HCT116 (cell line): ENCODE data around the gene GMEB2. TPM values are rescaled to one million over a fixed set of nuclear protein-coding genes. Genes with fewer than 3 reads are reported as not detected.

Experiments used
- ATAC-seq: fragments of 200-7000 bp; cut with Tn5 transposase; 2 replicates; pipeline ENCODE4 v1.9.1; 2020; ENCODE audit warnings: mild to moderate bottlenecking, moderate library complexity
- BruUV-seq: library from RNA; stranded (reverse); fragments of 400-500 nt; replicated peaks from 2 replicates; lab custom pipeline; 2021; lab: Mats Ljungman, UMichigan
- CTCF ChIA-PET: fragments of 300-600 bp; sonication (Branson Sonifier 250); formaldehyde crosslinking; loops from one replicate; lab custom pipeline; 2021; ENCODE audit warnings: antibody characterized with exemption; lab: Charles Lee
- POLR2A ChIA-PET: fragments of 300-600, 350-600 bp; sonication (Branson Sonifier 250); formaldehyde crosslinking; loops from one replicate; lab custom pipeline; 2021; ENCODE audit warnings: antibody characterized with exemption; lab: Charles Lee
- RAD21 ChIA-PET, 2 experiments: fragments of 300-600 bp; sonication (Branson Sonifier 250); formaldehyde crosslinking; loops; one replicate each; lab custom pipeline; 2023; ENCODE audit warnings: low total read pairs in 2 of 2; ENCODE audit not compliant: uncharacterized antibody in 2 of 2, unreplicated experiment in 2 of 2, low non-redundant PET in 1 of 2; lab: Charles Lee
- DNase-seq: peaks from one replicate; pipeline ENCODE4 v3.0.0-alpha.2; 2010; ENCODE audit warnings: low read depth, low spot score
- H2AFZ ChIP-seq: fragments of 200-600 bp; shearing (Covaris generic), sonication (generic); 2 replicates; pipeline ENCODE4 v1.6.1; 2017; ENCODE audit warnings: low read depth, mixed run types, mixed read lengths, antibody characterized with exemption, low read length; ENCODE audit not compliant: poor library complexity, severe bottlenecking
- H3K27ac ChIP-seq: 2 replicates; pipeline ENCODE4 v1.5.1; 2012; ENCODE audit warnings: low read depth, low read length
- H3K27me3 ChIP-seq: fragments of 200-600 bp; sonication (generic); 2 replicates; pipeline ENCODE4 v1.6.1; 2016; ENCODE audit warnings: mixed run types, low read length, mixed read lengths; ENCODE audit not compliant: insufficient read depth
- H3K36me3 ChIP-seq, 2 experiments: fragments of 200-500 bp in 1 of 2; fragments of 200-600 bp in 1 of 2; sonication (Bioruptor generic) in 1 of 2; sonication (generic) in 1 of 2; 2 replicates each; pipeline versions ENCODE4 v1.5.1 to v1.6.1; 2014 to 2016; ENCODE audit warnings: low read length in 2 of 2, inconsistent platforms in 1 of 2, mixed read lengths in 1 of 2, mixed run types in 1 of 2; ENCODE audit not compliant: insufficient read depth in 2 of 2, control insufficient read depth in 1 of 2
- H3K4me1 ChIP-seq, 2 experiments: fragments of 200-600 bp in 1 of 2; sonication (generic) in 1 of 2; 2 replicates each; pipeline versions ENCODE4 v1.5.1 to v1.6.1; 2012 to 2017; ENCODE audit warnings: low read length in 2 of 2, inconsistent platforms in 1 of 2, mild to moderate bottlenecking in 1 of 2, mixed read lengths in 1 of 2, mixed run types in 1 of 2, moderate library complexity in 1 of 2; ENCODE audit not compliant: insufficient read depth in 2 of 2, control insufficient read depth in 1 of 2
- H3K4me2 ChIP-seq: fragments of 200-600 bp; sonication (generic); 2 replicates; pipeline ENCODE4 v1.6.1; 2017; ENCODE audit warnings: mixed run types, low read length, mixed read lengths
- H3K4me3 ChIP-seq, 2 experiments: fragments of 200-600 bp in 1 of 2; sonication (generic) in 1 of 2; replicated peaks in 1 of 2; 2 replicates each; pipeline ENCODE4 v1.5.1; 2011 to 2016; ENCODE audit warnings: low read length in 2 of 2, control low read depth in 1 of 2, low read depth in 1 of 2, mild to moderate bottlenecking in 1 of 2, mixed read lengths in 1 of 2, mixed run types in 1 of 2
- H3K79me2 ChIP-seq: fragments of 200-600 bp; sonication (generic); 2 replicates; pipeline ENCODE4 v1.6.1; 2017; ENCODE audit warnings: mild to moderate bottlenecking, mixed run types, low read length, moderate library complexity, mixed read lengths; ENCODE audit not compliant: insufficient read depth
- H3K9ac ChIP-seq: fragments of 200-600 bp; sonication (generic); 2 replicates; pipeline ENCODE4 v1.6.1; 2016; ENCODE audit warnings: low read length, mixed read lengths
- H3K9me2 ChIP-seq: fragments of 200-600 bp; sonication (generic), shearing (Covaris generic); 2 replicates; pipeline ENCODE4 v1.6.1; 2017; ENCODE audit warnings: mixed run types, mild to moderate bottlenecking, moderate library complexity; ENCODE audit not compliant: insufficient read depth
- H3K9me3 ChIP-seq, 2 experiments: fragments of 200-500 bp in 1 of 2; fragments of 200-600 bp in 1 of 2; sonication (Bioruptor generic) in 1 of 2; sonication (generic) in 1 of 2; 2 replicates each; pipeline ENCODE4 v1.6.1; 2014 to 2017; ENCODE audit warnings: low read length in 2 of 2, mixed read lengths in 2 of 2, inconsistent platforms in 1 of 2, low read depth in 1 of 2, mild to moderate bottlenecking in 1 of 2, mixed run types in 1 of 2, moderate library complexity in 1 of 2; ENCODE audit not compliant: control insufficient read depth in 1 of 2, insufficient read depth in 1 of 2
- H4K20me1 ChIP-seq: fragments of 200-600 bp; sonication (generic), shearing (Covaris generic); 2 replicates; pipeline ENCODE4 v1.6.1; 2017; ENCODE audit warnings: mixed run types, mild to moderate bottlenecking, moderate library complexity; ENCODE audit not compliant: insufficient read depth
- CBX3 ChIP-seq: IDR thresholded peaks from 2 replicates; pipeline ENCODE4 v1.6.1; 2012; ENCODE audit warnings: low read depth
- CEBPB ChIP-seq: IDR thresholded peaks from 2 replicates; pipeline ENCODE4 v1.6.1; 2012; ENCODE audit warnings: low read depth
- CTCF ChIP-seq, 3 experiments: fragments of 200-600 bp in 1 of 3; sonication (generic) in 1 of 3; IDR thresholded peaks in 2 of 3; conservative IDR thresholded peaks in 1 of 3; 2 replicates each; pipeline ENCODE4 v1.5.1; 2012 to 2017; ENCODE audit warnings: low read depth in 2 of 3, low read length in 2 of 3, antibody characterized with exemption in 1 of 3, borderline replicate concordance in 1 of 3, control low read depth in 1 of 3, mild to moderate bottlenecking in 1 of 3, mixed read lengths in 1 of 3, mixed run types in 1 of 3, moderate library complexity in 1 of 3; ENCODE audit not compliant: insufficient read depth in 1 of 3
- EGR1 ChIP-seq: IDR thresholded peaks from 2 replicates; pipeline ENCODE4 v1.6.1; 2012; ENCODE audit warnings: low read depth
- ELF1 ChIP-seq: IDR thresholded peaks from 2 replicates; pipeline ENCODE4 v1.6.1; 2012; ENCODE audit warnings: low read depth, borderline replicate concordance
- EZH2 ChIP-seq: fragments of 200-600 bp; sonication (generic); IDR thresholded peaks from 2 replicates; pipeline ENCODE4 v1.6.1; 2017; ENCODE audit warnings: antibody characterized with exemption, mixed run types
- FOSL1 ChIP-seq: IDR thresholded peaks from 2 replicates; pipeline ENCODE4 v1.6.1; 2012; ENCODE audit warnings: low read depth
- POLR2A ChIP-seq: IDR thresholded peaks from 2 replicates; pipeline ENCODE4 v1.7.0; 2011; ENCODE audit warnings: borderline replicate concordance; ENCODE audit not compliant: insufficient read depth, insufficient read length; ENCODE audit errors: extremely low read depth
- RAD21 ChIP-seq: IDR thresholded peaks from 2 replicates; pipeline ENCODE4 v1.6.1; 2012; ENCODE audit warnings: low read depth, mild to moderate bottlenecking
- SRF ChIP-seq: IDR thresholded peaks from 2 replicates; pipeline ENCODE4 v1.6.1; 2012; ENCODE audit warnings: low read depth
- TCF7L2 ChIP-seq: IDR thresholded peaks from 2 replicates; pipeline ENCODE4 v1.7.0; 2011; ENCODE audit warnings: borderline replicate concordance, inconsistent platforms; ENCODE audit not compliant: insufficient read depth, insufficient read length; ENCODE audit errors: extremely low read depth
- YY1 ChIP-seq: IDR thresholded peaks from 2 replicates; pipeline ENCODE4 v1.6.1; 2011; ENCODE audit warnings: low read length, low read depth, moderate library complexity, mild to moderate bottlenecking; ENCODE audit not compliant: insufficient replicate concordance; ENCODE audit errors: extremely low read depth
- ZFX ChIP-seq: fragments of 450-650 bp; IDR thresholded peaks from 2 replicates; pipeline ENCODE4 v1.6.1; 2017
- ZNF274 ChIP-seq: fragments of 200-500 bp; sonication (Bioruptor generic); IDR thresholded peaks from 2 replicates; pipeline ENCODE4 v1.6.1; 2014; ENCODE audit warnings: mild to moderate bottlenecking, low read depth, low read length, inconsistent platforms
- intact Hi-C: fragments of 100-400 bp; cut with micrococcal nuclease; formaldehyde crosslinking; loops from 2 replicates; pipeline ENCODE4 v1.10.0; 2022
- total RNA-seq: library from RNA; stranded (reverse); gene quantifications from one replicate; pipeline ENCODE4 v1.2.1, GENCODE V29; 2021; ENCODE audit not compliant: unreplicated experiment
- TF ChIP-seq, protein P1 (sequence below): IDR thresholded peaks from 2 replicates; pipeline ENCODE4 v1.6.1; 2012
- TF ChIP-seq, protein P2 (sequence below): IDR thresholded peaks from 2 replicates; pipeline ENCODE4 v1.6.1; 2012
- TF ChIP-seq, protein P3 (sequence below): IDR thresholded peaks from 2 replicates; pipeline ENCODE4 v1.6.1; 2011; ENCODE audit warnings: mild to moderate bottlenecking, low read length, moderate library complexity; ENCODE audit not compliant: insufficient replicate concordance; ENCODE audit errors: extremely low read depth
- TF ChIP-seq, protein P4 (sequence below): IDR thresholded peaks from 2 replicates; pipeline ENCODE4 v1.6.1; 2012; ENCODE audit warnings: low read depth

GMEB2 gene
- total RNA-seq, 1 experiment from 2014 or later = 13.9 TPM

DNA sequence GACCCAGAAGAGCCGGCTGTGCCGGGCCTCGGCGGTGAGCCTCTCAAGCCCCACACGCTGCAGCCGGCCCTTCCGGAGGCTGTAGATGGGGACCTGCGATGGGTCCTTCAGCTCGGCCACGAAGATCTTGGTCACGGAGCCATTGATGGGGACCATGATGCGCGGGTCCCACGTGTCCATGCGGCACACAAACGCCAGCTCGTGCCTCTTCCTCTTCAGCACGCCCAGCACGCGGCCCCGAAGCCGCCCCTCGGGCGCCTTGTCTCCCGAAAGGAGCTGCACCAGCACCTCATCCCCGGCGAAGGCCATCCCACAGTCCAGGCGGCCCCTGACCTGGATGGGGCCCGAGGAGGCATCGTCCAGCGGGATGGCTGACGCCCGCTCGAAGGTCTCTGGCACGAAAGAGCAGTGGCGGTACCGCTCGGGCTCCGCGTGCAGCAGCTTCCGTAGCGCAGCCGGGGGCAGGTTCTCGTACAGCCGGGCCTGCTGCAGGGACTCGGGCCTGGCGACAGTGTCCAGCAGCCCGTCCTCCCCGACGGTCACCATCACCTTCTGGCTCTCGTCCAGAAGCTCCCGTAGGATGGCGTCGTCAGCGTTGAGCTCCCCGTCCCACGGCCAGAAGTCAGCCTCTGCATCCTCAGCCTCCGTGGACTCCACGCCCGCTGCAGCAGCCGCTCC, 61.7 kb downstream of the GMEB2 start:
- Histone ChIP-seq H3K4me2 (no peak overlapping the region), H3K27ac (no peak overlapping the region), H3K9me3 (no peaks in the 10 kb centered on the region), H2AFZ (no peak overlapping the region), H3K4me3 (no peak overlapping the region), H3K27me3 (no peaks in the 10 kb centered on the region), H3K4me1 (no peaks in the 10 kb centered on the region), H3K79me2 (no peaks in the 10 kb centered on the region), H3K36me3 (no peaks in the 10 kb centered on the region; a peak in 3 of 4 replicates), H4K20me1 (no peaks in the 10 kb centered on the region), H3K9me2 (no peaks in the 10 kb centered on the region), H3K9ac (no peak overlapping the region)
- no peak for TF ChIP-seq CTCF (IDR thresholded peaks at IDR 0.05 in 2 of 3, conservative IDR thresholded peaks at IDR 0.05 in 1 of 3; ENCODE audit: borderline replicate concordance in 1 of 3, insufficient read depth in 1 of 3, low read depth in 2 of 3, low read length in 2 of 3)
- TF ChIP-seq RAD21 = no peak
- no peak for TF ChIP-seq YY1
- TF ChIP-seq FOSL1 = no peak
- no peak for TF ChIP-seq POLR2A
- TF ChIP-seq, protein P1, sequence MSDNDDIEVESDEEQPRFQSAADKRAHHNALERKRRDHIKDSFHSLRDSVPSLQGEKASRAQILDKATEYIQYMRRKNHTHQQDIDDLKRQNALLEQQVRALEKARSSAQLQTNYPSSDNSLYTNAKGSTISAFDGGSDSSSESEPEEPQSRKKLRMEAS = no peak
- TF ChIP-seq, protein P2, sequence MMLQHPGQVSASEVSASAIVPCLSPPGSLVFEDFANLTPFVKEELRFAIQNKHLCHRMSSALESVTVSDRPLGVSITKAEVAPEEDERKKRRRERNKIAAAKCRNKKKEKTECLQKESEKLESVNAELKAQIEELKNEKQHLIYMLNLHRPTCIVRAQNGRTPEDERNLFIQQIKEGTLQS = no peak
- TF ChIP-seq CEBPB = no peak
- no peak for TF ChIP-seq EGR1
- no peak for TF ChIP-seq EZH2
- TF ChIP-seq ZNF274 = no peak
- no peak for TF ChIP-seq ZFX
- no peak for TF ChIP-seq TCF7L2
- TF ChIP-seq, protein P3, sequence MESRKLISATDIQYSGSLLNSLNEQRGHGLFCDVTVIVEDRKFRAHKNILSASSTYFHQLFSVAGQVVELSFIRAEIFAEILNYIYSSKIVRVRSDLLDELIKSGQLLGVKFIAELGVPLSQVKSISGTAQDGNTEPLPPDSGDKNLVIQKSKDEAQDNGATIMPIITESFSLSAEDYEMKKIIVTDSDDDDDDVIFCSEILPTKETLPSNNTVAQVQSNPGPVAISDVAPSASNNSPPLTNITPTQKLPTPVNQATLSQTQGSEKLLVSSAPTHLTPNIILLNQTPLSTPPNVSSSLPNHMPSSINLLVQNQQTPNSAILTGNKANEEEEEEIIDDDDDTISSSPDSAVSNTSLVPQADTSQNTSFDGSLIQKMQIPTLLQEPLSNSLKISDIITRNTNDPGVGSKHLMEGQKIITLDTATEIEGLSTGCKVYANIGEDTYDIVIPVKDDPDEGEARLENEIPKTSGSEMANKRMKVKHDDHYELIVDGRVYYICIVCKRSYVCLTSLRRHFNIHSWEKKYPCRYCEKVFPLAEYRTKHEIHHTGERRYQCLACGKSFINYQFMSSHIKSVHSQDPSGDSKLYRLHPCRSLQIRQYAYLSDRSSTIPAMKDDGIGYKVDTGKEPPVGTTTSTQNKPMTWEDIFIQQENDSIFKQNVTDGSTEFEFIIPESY = no peak
- TF ChIP-seq, protein P4, sequence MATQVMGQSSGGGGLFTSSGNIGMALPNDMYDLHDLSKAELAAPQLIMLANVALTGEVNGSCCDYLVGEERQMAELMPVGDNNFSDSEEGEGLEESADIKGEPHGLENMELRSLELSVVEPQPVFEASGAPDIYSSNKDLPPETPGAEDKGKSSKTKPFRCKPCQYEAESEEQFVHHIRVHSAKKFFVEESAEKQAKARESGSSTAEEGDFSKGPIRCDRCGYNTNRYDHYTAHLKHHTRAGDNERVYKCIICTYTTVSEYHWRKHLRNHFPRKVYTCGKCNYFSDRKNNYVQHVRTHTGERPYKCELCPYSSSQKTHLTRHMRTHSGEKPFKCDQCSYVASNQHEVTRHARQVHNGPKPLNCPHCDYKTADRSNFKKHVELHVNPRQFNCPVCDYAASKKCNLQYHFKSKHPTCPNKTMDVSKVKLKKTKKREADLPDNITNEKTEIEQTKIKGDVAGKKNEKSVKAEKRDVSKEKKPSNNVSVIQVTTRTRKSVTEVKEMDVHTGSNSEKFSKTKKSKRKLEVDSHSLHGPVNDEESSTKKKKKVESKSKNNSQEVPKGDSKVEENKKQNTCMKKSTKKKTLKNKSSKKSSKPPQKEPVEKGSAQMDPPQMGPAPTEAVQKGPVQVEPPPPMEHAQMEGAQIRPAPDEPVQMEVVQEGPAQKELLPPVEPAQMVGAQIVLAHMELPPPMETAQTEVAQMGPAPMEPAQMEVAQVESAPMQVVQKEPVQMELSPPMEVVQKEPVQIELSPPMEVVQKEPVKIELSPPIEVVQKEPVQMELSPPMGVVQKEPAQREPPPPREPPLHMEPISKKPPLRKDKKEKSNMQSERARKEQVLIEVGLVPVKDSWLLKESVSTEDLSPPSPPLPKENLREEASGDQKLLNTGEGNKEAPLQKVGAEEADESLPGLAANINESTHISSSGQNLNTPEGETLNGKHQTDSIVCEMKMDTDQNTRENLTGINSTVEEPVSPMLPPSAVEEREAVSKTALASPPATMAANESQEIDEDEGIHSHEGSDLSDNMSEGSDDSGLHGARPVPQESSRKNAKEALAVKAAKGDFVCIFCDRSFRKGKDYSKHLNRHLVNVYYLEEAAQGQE = no peak
- TF ChIP-seq ELF1 = no peak
- TF ChIP-seq CBX3 = no peak
- no peak for TF ChIP-seq SRF
- ChIA-PET CTCF (no interaction called here), RAD21 (no interaction called here), POLR2A (no interaction called here)
- intact Hi-C loops = no loop called here
- ATAC-seq = no peak
- BruUV-seq = no TSS peak
- no peak for DNase-seq
